Right lobe of liver (tissue), 4 donors: ENCODE measurements around the gene ANP32B.

Experiments
- POLR2A ChIP-seq: fragments of 450-650 bp; IDR thresholded peaks from one replicate; pipeline ENCODE4 v1.6.1; 2017; ENCODE audit warnings: antibody characterized with exemption, mild to moderate bottlenecking
- TF ChIP-seq, protein P1 (sequence below), 4 donors: fragments of 200-600 bp in 3 of 4; fragments of 450-650 bp in 1 of 4; IDR thresholded peaks; one replicate each; pipeline versions ENCODE4 v1.5.1 to v1.8.0; 2016 to 2022; ENCODE audit warnings: antibody characterized with exemption in 4 of 4, mild to moderate bottlenecking in 2 of 4
- donor health status: DM: no; HTN: no; CAD: no.
- donor health status: DM: no; HTN: no; CAD: no.
- donor health status: DM: no; HTN: yes; CAD: no.

DNA sequence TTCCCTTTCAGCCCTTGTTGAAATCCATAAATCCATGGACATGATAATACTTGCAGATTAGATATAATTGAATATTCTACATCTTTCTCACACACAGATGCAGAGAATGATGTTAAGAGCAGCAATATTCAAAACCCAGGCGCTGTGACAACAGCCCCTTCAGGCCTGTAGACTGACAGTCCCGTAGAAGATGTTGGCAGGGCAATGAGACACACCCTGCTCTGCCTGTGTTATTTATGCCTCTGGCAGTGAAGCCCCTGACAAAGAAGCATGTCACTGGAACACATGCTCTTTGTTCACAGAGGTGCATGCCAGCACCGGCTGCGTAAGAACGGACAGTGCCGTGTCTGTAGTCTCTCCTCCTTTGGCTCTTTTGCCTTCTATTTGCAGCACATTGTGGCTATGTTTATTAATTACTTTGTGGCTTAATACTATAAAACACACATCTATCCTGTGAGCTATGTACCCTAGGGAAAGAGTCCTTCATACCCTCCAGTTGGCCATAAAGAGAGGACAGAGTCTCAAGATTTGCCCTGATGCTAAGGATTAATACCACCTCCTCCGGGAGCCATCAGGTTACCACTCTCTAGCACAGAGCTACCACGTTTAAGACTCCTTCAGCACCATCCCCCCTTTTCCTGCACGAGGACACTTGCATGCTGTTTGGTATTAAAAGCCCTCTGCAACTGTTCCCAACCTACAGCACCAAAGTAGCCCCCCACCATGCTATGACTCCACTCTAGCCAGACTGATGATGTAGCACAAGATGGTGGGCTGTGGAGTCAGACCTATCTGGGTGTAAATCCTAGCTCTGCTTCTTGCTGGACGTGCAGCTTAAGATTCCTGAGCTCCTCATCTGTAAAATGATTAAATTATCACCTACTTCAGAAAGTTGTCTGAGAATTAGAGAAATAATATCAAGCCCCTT, 2.0 kb upstream of the ANP32B start:
- TF ChIP-seq, protein P1, sequence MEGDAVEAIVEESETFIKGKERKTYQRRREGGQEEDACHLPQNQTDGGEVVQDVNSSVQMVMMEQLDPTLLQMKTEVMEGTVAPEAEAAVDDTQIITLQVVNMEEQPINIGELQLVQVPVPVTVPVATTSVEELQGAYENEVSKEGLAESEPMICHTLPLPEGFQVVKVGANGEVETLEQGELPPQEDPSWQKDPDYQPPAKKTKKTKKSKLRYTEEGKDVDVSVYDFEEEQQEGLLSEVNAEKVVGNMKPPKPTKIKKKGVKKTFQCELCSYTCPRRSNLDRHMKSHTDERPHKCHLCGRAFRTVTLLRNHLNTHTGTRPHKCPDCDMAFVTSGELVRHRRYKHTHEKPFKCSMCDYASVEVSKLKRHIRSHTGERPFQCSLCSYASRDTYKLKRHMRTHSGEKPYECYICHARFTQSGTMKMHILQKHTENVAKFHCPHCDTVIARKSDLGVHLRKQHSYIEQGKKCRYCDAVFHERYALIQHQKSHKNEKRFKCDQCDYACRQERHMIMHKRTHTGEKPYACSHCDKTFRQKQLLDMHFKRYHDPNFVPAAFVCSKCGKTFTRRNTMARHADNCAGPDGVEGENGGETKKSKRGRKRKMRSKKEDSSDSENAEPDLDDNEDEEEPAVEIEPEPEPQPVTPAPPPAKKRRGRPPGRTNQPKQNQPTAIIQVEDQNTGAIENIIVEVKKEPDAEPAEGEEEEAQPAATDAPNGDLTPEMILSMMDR (IDR thresholded peaks at IDR 0.05): no peak
- no peak for TF ChIP-seq POLR2A
